Glutamatergic neuron (in vitro differentiated cells): Measurements from ENCODE around the gene VPS13A. TPM values are rescaled to one million over a fixed set of nuclear protein-coding genes. Genes with fewer than 3 reads are reported as not detected.

Experiments used
- DNase-seq: peaks from one replicate; pipeline ENCODE4 v3.0.0; 2022
- H3K27ac Mint-ChIP-seq: one replicate; pipeline ENCODE4 v1.8.0; 2020; ENCODE audit warnings: mild to moderate bottlenecking, mixed read lengths, inconsistent platforms; ENCODE audit not compliant: unreplicated experiment
- H3K27me3 Mint-ChIP-seq: one replicate; pipeline ENCODE4 v1.8.0; 2020; ENCODE audit warnings: mild to moderate bottlenecking, moderate library complexity, mixed read lengths, inconsistent platforms; ENCODE audit not compliant: unreplicated experiment
- H3K36me3 Mint-ChIP-seq: one replicate; pipeline ENCODE4 v1.8.0; 2020; ENCODE audit warnings: mild to moderate bottlenecking, mixed read lengths, inconsistent platforms; ENCODE audit not compliant: unreplicated experiment
- H3K4me1 Mint-ChIP-seq: one replicate; pipeline ENCODE4 v1.8.0; 2020; ENCODE audit warnings: mild to moderate bottlenecking, low read depth, mixed read lengths, inconsistent platforms; ENCODE audit not compliant: unreplicated experiment
- H3K4me3 Mint-ChIP-seq: one replicate; pipeline ENCODE4 v1.8.0; 2020; ENCODE audit warnings: mild to moderate bottlenecking, mixed read lengths, inconsistent platforms; ENCODE audit not compliant: unreplicated experiment
- H3K9me3 Mint-ChIP-seq: one replicate; pipeline ENCODE4 v1.8.0; 2020; ENCODE audit warnings: mild to moderate bottlenecking, moderate library complexity, mixed read lengths, inconsistent platforms; ENCODE audit not compliant: unreplicated experiment
- CTCF ChIP-seq: fragments of 200-600 bp; sonication (generic); IDR thresholded peaks from one replicate; pipeline ENCODE4 v1.5.0; 2021; ENCODE audit not compliant: partially characterized antibody, unreplicated experiment
- total RNA-seq: library from RNA; stranded (reverse); fragmentation: NEBNext Ultra II Directional; extraction: Animal tissue kit (Norgen Biotek cat#: 25700); gene quantifications from one replicate; pipeline ENCODE4 v1.2.1, GENCODE V29; 2021; ENCODE audit not compliant: unreplicated experiment

The VPS13A gene
- total RNA-seq, 1 donor from 2014 or later: 43.2 TPM

- Mint-ChIP-seq H3K27me3 (no peaks in the 10 kb centered on the region), H3K4me1 (peaks cover 11% of the 10 kb centered on the region)
Measured at GRCh38 chr9:77464661-77465060, 287.3 kb downstream of the VPS13A start.

GRCh38 chr9:77469515-77470231 is 292.3 kb downstream of the VPS13A start:
- Mint-ChIP-seq H3K27me3 (no peaks in the 10 kb centered on the region), H3K4me1 (no peaks in the 10 kb centered on the region), H3K27ac (no peak overlapping the region), H3K9me3 (peaks cover 2% of the 10 kb centered on the region), H3K36me3 (peaks cover 10% of the 10 kb centered on the region), H3K4me3 (no peak overlapping the region)
- no peak for DNase-seq
- TF ChIP-seq CTCF: no peak

More at GRCh38 chr9:77464661-77465060, 287.3 kb downstream of the VPS13A start:
- no peak overlapping the region for H3K27ac Mint-ChIP-seq
- peaks cover 7% of the 10 kb centered on the region for H3K9me3 Mint-ChIP-seq
- no peak for DNase-seq
- no peak for TF ChIP-seq CTCF
- H3K36me3 Mint-ChIP-seq: no peaks in the 10 kb centered on the region
- no peak overlapping the region for H3K4me3 Mint-ChIP-seq

Other genes with a start within 250 kb of the VPS13A start
- not detected for gene FOXB2, start 157.9 kb upstream of the VPS13A start, total RNA-seq